Inflammatory macrophage treated with lipopolysaccharide for 4 hours (primary cell): Measurements from ENCODE around the gene PLXDC1.
A peak's percentile ranks its signal among the peaks of the same experiment; 100 is the strongest.

Experiments used
- DNase-seq: peaks from one replicate; pipeline ENCODE4 v3.0.0-alpha.2; 2020

PLXDC1 gene

DNA sequence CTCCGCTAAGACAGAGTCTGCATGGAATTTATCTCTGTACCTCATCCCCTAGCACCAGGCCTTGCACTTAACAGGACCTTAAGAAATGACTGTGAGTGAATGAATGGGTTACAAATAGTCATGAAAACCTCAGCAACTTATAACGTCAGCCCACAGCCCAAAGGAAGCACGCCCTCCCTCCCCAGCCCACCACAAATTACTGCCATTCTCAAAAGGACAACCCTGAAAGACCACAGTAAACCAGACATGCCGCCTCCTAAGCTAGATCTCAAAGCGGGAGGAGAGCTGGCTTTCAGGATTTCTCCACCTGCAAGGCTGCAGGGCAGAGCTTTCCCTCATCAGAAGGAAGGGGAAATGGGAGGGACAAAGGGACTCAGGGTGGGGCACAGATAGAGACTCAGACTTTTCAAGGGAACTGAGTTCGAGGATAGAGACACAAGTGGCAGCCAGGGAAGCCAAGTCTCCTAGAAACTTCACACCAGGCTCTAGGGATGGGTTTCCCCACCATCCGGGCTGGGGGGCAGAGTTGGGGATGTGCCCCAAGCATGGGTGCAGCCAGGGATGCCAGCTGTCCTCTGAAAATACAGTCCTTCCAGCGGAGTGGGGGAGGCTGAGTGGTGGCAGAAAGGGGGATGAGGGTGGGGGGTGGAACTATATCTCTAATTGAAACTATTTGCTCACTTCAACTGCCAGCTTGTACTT is 56.7 kb downstream of the PLXDC1 start:
- DNase-seq = no peak

DNA sequence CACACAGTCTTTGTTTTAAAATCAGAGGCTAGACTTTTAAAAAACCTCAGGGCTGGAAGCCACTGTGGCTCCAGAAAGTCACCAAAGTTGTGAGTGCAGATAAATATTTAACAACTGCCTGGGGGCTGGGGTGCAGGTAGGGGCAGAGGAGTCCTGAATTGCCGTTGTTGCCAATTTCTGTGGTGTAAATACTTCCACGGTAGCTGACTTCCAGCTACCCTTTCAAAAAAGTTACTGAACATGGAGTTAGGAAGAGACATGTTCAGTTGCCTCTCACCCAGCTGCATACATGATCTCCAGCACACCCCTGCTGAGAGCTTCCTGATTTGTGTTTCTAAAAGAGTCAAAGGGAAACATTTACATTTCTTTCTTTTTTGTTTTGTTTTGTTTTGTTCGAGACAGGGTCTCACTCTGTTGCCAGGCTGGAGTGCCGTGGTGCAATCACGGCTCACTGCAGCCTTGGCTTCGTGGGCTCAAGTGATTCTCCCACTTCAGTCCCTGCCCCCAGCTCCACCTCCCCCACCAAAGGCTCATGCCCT is 58.7 kb downstream of the PLXDC1 start:
- peak; percentile 36 for DNase-seq

DNA sequence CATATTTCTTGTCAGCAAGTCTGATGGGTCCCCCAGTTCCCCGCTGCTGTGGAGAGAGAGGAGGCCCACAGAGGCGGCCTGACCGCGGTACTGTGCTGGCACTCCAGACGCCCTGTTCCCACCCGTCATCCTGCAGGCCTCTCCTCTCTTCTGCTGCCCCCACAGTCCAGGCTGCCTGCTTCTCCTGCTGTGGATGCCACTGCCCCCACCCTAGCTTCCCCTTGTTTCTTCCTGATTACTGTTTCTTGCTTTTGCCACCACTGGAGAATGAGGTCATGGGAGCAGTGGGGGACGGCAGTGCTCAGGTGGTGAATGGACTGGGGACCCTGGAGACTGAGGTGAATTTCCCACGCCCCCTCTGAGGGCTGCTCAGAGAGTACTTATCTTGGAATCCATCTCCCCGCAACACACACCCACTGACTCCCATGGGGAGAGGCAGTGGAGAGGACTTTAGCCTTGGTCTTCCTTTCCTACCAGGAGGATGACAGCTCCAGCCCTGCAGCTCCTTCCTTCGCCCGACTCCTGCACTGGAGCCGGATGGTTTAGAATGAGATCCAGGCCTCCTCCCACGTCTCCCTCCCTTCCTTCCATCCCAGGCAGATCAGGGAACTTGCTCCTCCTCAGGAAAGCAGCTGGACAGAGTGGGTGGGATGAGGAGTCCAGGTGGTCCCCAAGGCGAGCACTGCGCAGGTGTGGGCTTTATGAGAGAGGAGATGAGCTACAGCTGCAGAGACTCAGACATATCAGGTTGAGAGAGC is 60.4 kb downstream of the PLXDC1 start:
- DNase-seq = peak; percentile 29

DNA sequence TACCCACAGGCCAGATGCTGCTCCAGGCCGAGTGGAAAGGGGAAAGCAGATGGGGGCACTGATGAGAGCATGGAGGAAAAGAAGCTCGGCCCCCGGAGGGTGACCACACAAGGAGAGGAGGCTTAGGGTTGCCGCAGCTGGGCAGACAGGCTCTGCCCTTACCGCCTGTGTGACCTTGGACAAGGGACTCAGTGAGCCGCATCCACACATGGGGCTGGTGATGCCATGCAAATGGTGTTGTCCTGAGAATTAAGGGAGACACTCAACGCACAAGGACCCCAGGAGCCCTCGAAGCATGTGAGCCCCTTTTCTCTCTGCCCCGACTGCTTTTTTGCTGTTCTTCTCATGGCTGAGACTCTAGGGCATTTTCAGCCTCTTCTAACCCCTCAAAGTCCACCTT is 61.0 kb downstream of the PLXDC1 start:
- DNase-seq = no peak

DNA sequence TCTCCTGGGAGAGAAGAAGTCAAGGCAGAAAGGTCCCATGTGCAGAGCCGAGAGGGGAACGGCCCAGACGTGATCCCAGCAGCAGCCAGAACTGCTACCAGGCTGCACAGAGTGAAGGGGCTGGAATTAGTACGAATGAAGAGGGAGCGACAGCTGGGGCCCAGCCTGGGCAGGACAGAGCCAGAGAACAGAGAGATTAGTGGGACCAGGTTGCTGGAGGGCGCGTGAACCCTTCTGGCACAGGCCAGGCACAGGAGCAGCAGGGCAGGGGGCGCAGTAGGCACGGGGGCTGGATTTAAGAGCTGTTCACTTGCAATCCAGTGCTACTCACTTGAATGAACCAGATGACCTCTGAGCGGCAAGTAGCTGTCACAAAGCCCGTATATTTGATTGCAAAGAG is 66.9 kb downstream of the PLXDC1 start:
- DNase-seq = no peak

DNA sequence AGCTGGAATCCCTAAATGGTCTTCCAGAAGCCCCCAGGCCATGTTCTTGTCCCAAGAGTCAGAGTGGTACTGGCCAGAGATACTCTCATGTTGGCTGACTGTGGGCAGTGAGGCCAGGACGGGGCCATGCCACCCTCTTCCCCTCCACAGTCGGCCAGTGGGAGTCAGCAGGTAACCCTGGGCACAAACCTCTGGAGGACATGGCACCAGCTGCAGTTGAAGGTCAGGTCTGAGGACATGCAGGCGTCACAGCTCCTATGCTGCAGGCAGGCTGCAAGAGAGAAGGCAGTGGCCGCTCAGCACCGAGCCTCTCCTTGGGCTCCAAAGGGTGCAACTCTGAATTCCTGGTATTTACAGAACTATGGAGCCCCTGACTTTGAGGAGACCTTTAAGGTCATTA is 68.2 kb downstream of the PLXDC1 start:
- no peak for DNase-seq

DNA sequence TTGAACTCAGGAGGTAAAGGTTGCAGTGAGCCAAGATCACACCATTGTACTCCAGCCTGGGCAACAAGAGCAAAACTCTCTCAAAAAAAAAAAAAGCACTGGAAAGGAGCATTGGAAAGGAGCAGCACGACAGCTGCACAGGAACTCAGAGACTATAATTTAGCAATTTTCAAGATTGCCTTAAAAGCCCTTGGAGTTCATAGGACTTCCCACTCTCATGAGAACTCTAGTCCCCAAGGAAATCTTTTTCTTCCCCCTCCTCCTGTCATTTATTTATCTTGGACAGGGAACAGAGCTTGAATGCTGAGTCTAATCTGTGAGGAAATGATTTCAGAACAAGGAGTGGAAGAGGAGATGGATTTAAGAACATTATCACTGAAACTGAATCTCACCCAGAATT is 69.0 kb downstream of the PLXDC1 start:
- DNase-seq = no peak

DNA sequence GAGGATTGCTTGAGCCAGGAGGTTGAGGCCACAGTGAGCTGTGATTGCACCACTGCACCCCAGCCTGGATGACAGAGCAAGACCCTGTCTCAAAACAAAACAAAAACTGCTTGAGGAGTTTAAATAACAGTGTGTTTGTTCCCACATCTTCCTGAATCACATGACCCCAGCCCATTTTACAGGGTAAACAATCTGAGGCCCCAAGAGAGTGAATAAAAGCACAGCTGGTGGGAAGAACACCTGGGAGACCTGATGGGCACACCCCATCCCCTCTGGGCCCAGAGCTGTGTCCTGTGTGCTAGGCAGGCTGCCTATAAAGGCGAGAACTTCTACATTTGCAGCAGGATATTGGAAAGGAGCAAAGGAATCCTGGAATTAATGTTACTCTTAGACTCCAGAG is 69.6 kb downstream of the PLXDC1 start:
- DNase-seq = no peak

DNA sequence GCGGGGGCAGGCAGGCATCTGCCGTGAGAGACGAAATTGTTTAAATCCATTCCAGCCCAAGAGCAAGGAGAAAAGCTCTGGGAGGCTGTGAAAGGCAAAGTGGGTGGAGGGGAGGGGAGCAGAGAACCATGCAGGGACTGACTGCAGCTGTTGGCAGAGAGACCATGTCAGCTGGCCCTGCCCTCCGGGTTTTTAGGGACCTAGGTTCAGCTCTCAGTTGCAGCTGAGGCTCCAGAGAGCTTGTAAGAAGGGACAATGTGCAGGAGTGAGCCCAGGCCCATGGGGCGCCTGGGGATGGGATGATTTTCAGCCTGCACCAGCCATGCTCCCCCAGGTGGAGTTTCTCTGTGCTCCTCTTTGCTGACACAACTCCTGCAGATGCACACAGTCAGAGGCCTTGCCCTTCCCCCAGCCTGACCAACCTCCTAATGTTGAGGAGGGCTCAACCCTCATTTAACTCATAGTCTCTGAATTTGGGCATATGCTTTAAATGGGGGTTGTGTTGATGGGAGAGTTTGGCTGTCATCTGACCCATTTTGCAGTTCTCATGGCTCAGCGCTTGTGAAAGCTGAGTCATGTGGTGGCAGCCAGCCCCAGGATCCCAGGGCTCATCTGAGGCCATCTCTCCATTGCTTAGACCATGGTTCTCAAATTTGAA is 70.9 kb downstream of the PLXDC1 start:
- peak; percentile 26 for DNase-seq

DNA sequence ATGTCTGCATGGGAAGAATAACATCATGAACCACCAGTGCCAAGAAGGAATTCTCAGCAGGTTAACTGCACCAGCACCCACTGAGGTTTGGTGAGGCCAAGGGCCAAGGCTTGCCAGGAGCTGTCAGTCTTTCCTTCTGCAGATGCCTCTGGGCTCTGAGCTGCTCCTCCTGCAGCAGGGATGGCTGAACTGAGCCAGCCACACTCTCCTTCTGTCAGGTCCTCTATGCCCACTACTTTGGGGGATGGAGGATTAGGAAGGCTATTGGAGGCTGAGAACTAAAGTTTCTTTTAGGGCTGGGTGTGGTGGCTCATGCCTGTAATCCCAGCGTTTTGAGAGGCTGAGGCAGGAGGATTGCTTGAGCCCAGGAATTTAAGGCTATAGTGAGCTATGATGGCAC is 71.6 kb downstream of the PLXDC1 start:
- no peak for DNase-seq

DNA sequence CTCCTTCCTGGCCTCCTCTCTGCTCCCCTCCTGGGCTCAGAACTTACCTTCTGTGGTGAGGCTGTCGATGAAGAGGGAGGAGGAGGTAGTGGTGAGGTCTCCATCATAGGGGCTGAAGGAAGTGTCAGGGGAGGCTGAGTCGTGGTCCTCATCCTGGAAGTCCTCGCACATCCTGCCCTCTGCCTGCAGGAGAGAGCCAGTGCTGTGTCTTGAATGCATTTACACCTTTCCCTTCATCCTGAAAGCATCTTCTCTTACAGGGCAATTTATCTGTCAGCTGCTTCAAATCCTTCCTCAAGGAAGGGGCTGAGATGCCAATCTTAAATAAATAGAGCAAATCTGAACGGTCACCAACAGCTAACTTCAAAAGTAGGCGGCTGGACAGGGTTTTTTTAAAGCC is 73.6 kb downstream of the PLXDC1 start:
- DNase-seq = no peak

DNA sequence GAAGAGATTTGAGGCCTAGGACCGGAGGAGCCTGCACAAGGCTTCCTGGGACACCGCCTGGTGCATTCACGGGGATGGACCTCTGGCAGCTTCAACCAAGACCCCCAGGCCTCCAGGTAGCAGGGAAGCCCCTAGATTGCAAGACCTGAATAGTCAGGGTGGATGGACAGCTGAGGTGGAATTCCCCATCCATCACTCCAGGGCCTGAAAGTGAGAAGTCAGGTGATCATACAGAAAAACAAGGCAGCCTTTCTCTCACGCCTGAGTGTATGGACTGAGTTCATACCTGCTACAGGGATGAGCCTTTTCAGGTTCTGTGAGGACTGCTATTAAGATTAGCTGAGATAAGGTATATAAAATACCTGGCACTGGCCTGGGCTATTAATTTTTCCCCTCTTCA is 74.2 kb downstream of the PLXDC1 start:
- DNase-seq = no peak

DNA sequence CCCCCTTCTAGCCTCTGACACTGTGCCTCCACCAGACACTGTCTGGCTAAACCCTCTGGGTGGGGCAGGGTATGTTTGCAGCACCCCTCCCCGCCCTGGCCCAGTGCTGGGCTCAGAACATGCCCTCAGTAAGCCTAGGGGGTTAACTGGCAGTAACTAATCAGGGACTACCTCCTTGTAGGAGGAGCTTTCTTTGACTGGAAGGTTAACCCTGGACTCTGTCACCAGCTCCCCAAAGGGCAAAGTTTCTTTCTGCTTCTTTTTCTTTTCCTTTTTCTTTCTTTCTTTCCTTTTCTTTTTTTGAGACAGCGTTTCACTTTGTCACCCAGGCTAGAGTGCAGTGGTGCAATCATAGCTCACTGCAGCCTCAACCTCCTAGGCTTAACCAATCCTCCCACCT is 76.8 kb downstream of the PLXDC1 start:
- DNase-seq = no peak

DNA sequence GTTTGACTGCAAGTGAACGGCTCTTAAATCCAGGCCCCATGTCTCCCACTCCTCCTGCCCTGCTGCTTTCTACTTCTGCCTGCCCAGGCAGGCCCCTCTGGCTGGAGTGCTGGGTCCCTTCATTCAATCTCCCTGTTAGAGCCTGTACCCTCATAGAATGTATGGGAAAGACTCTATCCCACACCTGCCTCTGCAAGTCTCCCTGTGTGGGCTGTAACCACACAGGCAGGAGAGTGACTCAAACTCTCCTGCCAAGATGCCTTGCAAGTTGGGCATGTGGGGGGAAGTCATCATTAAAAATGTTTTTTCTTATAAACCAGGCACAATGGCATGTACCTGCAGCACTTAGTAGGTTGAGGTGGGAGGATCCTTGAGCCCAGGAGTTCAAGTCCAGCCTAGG is 77.5 kb downstream of the PLXDC1 start:
- DNase-seq = no peak

DNA sequence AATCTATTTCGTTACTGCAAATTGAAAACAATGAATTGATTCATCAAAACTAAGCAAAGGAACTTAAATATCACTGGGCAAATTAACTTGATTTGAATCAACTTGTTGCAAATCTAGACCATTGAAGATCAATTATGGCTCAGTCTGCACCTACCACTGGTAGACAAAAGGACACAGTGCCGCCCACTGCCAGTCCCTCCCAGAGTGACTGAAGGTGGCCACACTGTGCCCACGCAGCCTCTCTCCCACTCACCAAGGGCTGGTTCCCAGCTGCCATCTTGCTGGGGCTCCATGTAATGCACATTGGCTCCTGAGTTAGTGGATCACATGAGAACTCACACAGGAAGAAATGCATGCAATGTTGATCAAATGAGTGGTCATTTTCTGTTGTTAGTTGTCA is 78.1 kb downstream of the PLXDC1 start:
- DNase-seq = no peak

DNA sequence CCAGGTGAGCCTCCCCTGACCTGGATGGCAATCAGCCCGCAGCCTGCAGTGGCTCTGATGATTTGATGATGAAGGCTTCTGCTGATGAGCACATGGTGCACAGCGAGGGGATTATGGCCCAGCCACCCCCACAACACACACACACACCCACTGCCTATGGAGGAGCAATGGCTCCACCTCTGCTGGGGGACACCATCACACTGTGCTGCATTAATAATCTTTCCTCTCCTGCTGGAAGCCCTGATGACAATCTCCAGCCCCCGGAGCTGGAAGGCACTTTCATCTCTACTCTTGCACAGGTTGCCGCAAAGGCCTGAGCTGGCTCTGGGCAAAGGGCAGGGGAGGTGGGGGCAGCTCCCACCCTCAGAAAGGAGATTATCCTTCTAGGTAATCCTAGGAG is 79.9 kb downstream of the PLXDC1 start:
- no peak for DNase-seq

DNA sequence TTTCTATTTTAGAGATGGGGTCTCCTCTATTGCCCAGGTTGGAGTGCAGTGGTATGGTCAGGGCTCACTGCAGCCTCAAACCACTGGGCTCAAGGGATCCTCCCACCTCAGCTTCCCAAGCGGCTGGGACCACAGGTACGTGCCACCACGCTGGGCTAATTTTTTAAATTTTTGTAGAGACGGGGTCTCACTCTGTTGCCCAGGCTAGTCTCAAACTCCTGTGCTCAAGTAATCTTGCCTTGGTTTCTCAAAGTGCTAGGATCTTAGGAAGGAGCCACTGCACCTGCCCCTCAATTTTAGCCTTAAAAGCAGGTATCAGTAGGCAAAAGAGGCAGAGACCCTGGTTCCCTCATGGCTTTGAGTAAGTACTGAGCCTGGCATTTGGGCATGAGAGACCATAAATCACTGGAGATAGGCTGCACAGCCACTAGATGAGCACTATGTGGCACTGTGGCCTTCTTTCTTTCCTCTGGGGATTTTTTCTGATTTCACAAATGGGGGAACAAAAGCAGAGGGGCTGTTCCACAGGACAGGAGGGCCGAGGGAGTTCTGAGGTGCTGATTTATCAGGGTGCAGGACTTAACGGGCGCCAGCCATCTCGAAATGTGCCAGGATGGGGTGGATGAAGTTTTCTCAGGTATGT is 82.2 kb downstream of the PLXDC1 start:
- DNase-seq = peak; percentile 65

DNA sequence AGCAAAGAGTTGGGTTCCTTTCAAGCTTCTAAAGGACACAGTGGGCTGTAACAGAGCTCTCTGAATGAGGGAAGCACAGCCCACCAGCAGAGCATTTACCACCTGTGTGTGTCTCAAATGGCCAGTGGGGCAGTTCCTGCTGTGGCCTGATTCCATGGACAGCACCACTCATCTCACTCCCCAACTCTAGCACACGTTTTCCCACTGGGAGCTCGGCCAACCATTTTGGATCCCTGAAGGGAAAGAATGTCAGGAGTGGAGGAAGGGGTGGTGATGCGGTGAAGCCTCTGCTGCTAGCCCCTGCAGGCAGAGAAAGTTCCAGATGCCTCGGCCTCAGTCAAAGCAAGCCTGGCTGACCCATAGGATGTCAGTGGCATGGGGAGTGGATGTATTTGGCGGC is 86.6 kb downstream of the PLXDC1 start:
- no peak for DNase-seq

DNA sequence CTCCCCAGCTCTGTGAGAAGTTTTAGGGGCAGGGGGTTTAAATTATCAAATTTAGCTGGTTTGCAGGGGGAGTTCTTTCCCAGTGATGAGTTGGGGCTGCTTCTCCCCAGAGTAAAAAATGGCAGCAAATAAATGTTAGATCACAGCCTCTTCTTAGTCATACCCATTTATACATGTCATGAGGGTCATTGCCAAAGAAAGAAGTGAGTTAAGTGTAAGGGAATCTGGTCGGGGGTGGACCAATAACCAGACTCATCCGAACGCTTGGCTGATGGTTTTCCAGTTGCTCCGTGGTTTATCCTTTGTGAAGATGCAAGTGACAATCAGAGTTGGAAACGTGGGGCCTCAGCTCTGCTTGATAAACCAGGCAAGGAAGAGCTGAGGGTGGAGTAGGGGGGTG is 87.1 kb downstream of the PLXDC1 start:
- no peak for DNase-seq

DNA sequence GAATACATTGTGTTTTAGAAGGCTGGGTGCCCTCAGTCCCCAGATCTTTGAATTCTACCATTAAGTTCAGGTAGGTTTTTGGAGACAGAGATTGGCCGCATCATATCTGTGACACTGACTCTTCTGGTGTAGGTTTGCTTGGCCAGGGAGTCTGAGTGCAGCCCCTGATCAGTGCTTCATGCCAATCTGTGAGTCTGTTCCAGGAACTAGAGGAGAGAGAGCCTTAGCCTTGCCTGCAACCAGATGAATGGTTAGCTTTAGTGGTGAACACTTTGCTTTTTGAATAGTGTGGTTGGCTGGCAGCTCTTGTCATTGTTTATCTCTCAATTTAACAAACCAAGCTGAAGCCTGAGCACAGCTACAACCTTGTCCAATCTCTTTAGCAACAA is 87.8 kb downstream of the PLXDC1 start:
- no peak for DNase-seq

DNA sequence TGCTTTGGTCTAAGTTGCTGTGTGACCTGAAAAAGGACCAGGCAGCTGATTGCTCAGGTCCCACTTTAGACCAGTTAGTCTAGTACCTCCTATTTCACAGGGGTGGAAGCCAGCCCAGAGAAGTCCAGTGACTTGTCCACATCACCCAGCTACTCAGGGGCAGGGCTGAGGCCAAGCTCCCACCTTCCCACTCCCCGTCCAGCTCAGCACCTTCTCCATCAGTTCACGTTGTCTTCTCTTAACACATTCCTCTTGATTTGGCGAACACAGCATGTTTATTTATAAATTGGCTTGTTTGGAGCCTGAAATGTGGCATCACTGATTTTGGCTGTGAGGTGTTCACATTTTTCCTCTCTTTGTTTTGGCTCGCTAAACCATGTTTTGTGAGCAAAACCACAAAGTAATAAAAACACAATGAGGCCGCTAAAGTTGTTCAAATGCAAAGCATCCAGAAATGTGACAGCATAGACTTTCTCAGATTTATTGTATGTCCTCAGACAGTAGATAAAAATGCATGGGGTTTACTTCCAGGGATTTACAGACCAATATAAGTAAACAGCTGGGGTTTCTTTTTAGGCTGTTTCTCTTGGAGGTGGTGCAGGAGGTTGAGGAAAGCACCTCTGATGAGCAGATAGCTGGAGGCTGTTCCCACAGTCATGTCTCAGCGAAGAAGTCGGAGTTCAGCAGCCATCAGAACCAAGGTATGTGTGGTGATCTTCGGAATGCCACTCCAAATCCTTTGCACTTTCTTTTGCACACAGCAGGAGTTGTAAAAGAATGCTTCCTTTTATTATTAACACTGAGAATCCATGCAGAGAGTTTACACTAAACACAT is 88.4 kb downstream of the PLXDC1 start:
- DNase-seq = no peak

DNA sequence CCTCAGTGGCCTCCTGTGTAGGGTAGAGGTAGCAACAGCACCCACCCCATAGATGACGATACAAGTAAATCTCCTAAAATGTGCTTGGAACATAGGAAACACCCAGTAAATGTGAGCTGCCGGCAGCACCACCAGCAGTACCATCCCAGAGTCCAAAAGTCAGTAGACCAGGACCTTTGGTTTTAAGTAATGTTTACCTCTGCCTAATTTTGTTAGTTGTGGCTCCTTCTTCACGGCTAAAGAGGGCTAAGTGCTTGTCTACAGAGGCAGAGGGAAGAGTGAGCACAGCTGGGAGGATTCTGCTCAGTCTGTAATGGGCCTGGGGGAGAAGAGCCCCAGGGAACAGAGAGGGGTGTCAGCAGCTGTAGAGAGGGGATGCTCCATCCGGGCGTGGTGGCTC is 92.9 kb downstream of the PLXDC1 start:
- DNase-seq = no peak
